Stimulated activated CD8-positive, alpha-beta memory T cell treated with anti-CD3 and anti-CD28 coated beads, Interleukin-4, amount 100 ng/mL, for 1 hour (primary cell): ENCODE measurements around the gene CELA2A.
"Not testable (repeated sequence)": the region's sequence is repeated elsewhere in the genome, so short reads cannot be mapped to it uniquely, and the experiment has no call there.

Experiments used
- DNase-seq, 2 donors: peaks; one replicate each; pipeline ENCODE4 v3.0.0-alpha.2; 2020; ENCODE audit warnings: low read depth in 2 of 2, low spot score in 1 of 2

The CELA2A gene

GRCh38 chr1:15492596-15492995 lies 36.1 kb downstream of the CELA2A start:
- no peak for DNase-seq

- DNase-seq, result no peak
Observed at GRCh38 chr1:15493869-15494390, 37.4 kb downstream of the CELA2A start.

GRCh38 chr1:15500184-15501178 lies 43.9 kb downstream of the CELA2A start:
- DNase-seq, result no peak

GRCh38 chr1:15501208-15502032 lies 44.9 kb downstream of the CELA2A start:
- no peak for DNase-seq

GRCh38 chr1:15504436-15504835 lies 47.9 kb downstream of the CELA2A start:
- no peak for DNase-seq

- DNase-seq, result no peak
Observed at GRCh38 chr1:15506831-15507230, 50.3 kb downstream of the CELA2A start.

GRCh38 chr1:15507278-15507677 lies 50.7 kb downstream of the CELA2A start:
- no peak for DNase-seq

- DNase-seq, result no peak
Observed at GRCh38 chr1:15508700-15509487, 52.4 kb downstream of the CELA2A start.

GRCh38 chr1:15509586-15509985 lies 53.1 kb downstream of the CELA2A start:
- DNase-seq, result no peak

- DNase-seq, result no peak
Observed at GRCh38 chr1:15510611-15511405, 54.3 kb downstream of the CELA2A start.

GRCh38 chr1:15513192-15513591 lies 56.7 kb downstream of the CELA2A start:
- DNase-seq, result no peak

- DNase-seq, result no peak
Observed at GRCh38 chr1:15513919-15514318, 57.4 kb downstream of the CELA2A start.

GRCh38 chr1:15514557-15514956 lies 58.0 kb downstream of the CELA2A start:
- DNase-seq, result not testable (repeated sequence)

- DNase-seq, result no peak
Observed at GRCh38 chr1:15515022-15515663, 58.6 kb downstream of the CELA2A start.

GRCh38 chr1:15519625-15520024 lies 63.1 kb downstream of the CELA2A start:
- DNase-seq, result no peak

- not testable (repeated sequence) for DNase-seq
Observed at GRCh38 chr1:15521206-15521906, 64.8 kb downstream of the CELA2A start.
